Endodermal cell (in vitro differentiated cells): Measurements from ENCODE around the gene TMEM208. TPM values are rescaled to one million over a fixed set of nuclear protein-coding genes. Genes with fewer than 3 reads are reported as not detected.
A peak's percentile ranks its signal among the peaks of the same experiment; 100 is the strongest.

Experiments used
- DNase-seq: peaks from one replicate; pipeline ENCODE4 v3.0.0-alpha.2; 2017
- H3K27ac ChIP-seq: 2 replicates; pipeline ENCODE4 v1.5.1; 2013; ENCODE audit warnings: mild to moderate bottlenecking, low read depth, low read length, moderate library complexity
- H3K27me3 ChIP-seq: 2 replicates; pipeline ENCODE4 v1.6.1; 2013; ENCODE audit warnings: mild to moderate bottlenecking, low read length, moderate library complexity; ENCODE audit not compliant: insufficient read depth, control insufficient read depth, poor library complexity, severe bottlenecking
- H3K36me3 ChIP-seq: 2 replicates; pipeline ENCODE4 v1.7.0; 2013; ENCODE audit warnings: mild to moderate bottlenecking, low read length, moderate library complexity; ENCODE audit not compliant: control insufficient read depth, insufficient read depth
- H3K4me1 ChIP-seq: one replicate; pipeline ENCODE4 v1.7.0; 2013; ENCODE audit warnings: low read length; ENCODE audit not compliant: control insufficient read depth, insufficient read depth
- H3K4me3 ChIP-seq: 2 replicates; pipeline ENCODE4 v1.5.1; 2013; ENCODE audit warnings: mild to moderate bottlenecking, low read length, moderate library complexity
- H3K9ac ChIP-seq: 2 replicates; pipeline ENCODE4 v1.6.1; 2013; ENCODE audit warnings: mild to moderate bottlenecking, low read length, moderate library complexity; ENCODE audit not compliant: poor library complexity, severe bottlenecking; ENCODE audit errors: extremely low read depth
- H3K9me3 ChIP-seq: 2 replicates; pipeline ENCODE4 v1.6.1; 2013; ENCODE audit warnings: mild to moderate bottlenecking, low read length, moderate library complexity; ENCODE audit not compliant: control insufficient read depth
- H3K27ac Mint-ChIP-seq: 2 replicates; pipeline ENCODE4 v1.8.0; 2020; ENCODE audit warnings: mixed read lengths
- H3K27me3 Mint-ChIP-seq: 2 replicates; pipeline ENCODE4 v1.8.0; 2021; ENCODE audit warnings: mild to moderate bottlenecking, mixed read lengths; ENCODE audit not compliant: insufficient read depth
- H3K36me3 Mint-ChIP-seq: 2 replicates; pipeline ENCODE4 v1.8.0; 2020; ENCODE audit warnings: low read depth, mixed read lengths
- H3K4me1 Mint-ChIP-seq: 2 replicates; pipeline ENCODE4 v1.8.0; 2020; ENCODE audit warnings: mixed read lengths
- H3K4me3 Mint-ChIP-seq: 2 replicates; pipeline ENCODE4 v1.8.0; 2020; ENCODE audit warnings: mild to moderate bottlenecking, moderate library complexity, mixed read lengths
- H3K9me3 Mint-ChIP-seq: 2 replicates; pipeline ENCODE4 v1.8.0; 2020; ENCODE audit warnings: mild to moderate bottlenecking, mixed read lengths
- CTCF ChIP-seq: fragments of 200-600 bp; sonication (generic); conservative IDR thresholded peaks from 2 replicates; pipeline ENCODE4 v1.5.0; 2021; ENCODE audit warnings: antibody characterized with exemption, mild to moderate bottlenecking
- WGBS, 2 experiments: methylation state at CpG; one replicate each; pipeline versions ENCODE4 v1.1.5 to v1.1.7; 2013; ENCODE audit warnings: missing lambda C conversion rate in 2 of 2, mixed read lengths in 1 of 2; ENCODE audit not compliant: insufficient coverage in 1 of 2, insufficient read length in 1 of 2; 5-methylcytosine and 5-hydroxymethylcytosine counted together
- total RNA-seq, 2 donors: library from RNA; stranded (reverse); fragmentation: NEBNext Ultra II Directional in 1 of 2; extraction: Animal tissue kit (Norgen Biotek cat#: 25700) in 1 of 2; gene quantifications; 2 replicates in 1 of 2; 3 replicates in 1 of 2; pipeline ENCODE4 v1.2.1, GENCODE V29; 2021

TMEM208 gene
- total RNA-seq, 2 donors from 2014 or later, result 43.1 to 46.4 TPM

- WGBS, 2 experiments, result 92 to 96% methylated on average over 3 to 11 of the region's 11 CpGs
- H3K9ac ChIP-seq, result no peak overlapping the region
- no peaks in the 10 kb centered on the region for H3K4me1 ChIP-seq
- H3K9me3 ChIP-seq, result no peaks in the 10 kb centered on the region
- Mint-ChIP-seq H3K27me3 (no peaks in the 10 kb centered on the region), H3K9me3 (no peaks in the 10 kb centered on the region), H3K4me1 (peaks cover 16% of the 10 kb centered on the region), H3K36me3 (no peaks in the 10 kb centered on the region), H3K27ac (no peak overlapping the region), H3K4me3 (no peak overlapping the region)
- no peak overlapping the region for H3K4me3 ChIP-seq
- H3K36me3 ChIP-seq, result peaks cover 50% of the 10 kb centered on the region
- H3K27ac ChIP-seq, result no peak overlapping the region
- no peaks in the 10 kb centered on the region for H3K27me3 ChIP-seq
- no peak for DNase-seq
- TF ChIP-seq CTCF, result no peak
These were observed 31.4 kb downstream of the TMEM208 start for GRCh38 chr16:67258161-67258835.

GRCh38 chr16:67259705-67260104, 32.8 kb downstream of the TMEM208 start:
- H3K9me3 Mint-ChIP-seq, result no peaks in the 10 kb centered on the region

DNA sequence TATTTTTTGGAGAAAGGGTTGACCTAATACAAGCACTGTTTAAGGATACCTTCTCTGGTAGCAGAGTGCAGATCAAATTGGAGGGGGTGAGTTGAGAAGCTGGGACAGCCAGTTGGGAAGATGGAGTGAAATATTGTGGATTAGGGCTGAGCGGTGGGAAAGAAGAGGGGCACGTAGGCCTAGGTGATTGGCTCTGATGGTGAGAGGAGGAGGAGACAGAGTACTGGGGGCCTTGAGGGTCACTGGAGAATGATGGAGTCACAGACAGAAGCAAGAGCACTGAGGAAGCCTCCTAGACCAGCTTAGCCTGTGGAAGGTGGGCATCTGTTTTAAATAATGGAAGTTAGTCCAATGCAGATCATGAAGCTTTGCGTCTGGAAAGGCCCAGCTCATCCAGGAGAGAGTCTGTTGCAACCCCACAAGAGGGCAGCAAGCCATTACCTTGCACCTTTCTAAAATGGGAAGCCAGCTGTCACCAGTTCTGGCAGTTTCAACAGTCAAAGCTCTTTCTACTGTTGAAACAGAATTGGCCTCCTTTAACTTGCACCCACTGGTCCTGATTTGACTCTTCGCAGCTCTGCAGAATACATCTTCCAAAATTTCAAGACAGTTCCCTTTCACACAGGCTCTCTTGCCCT, 33.6 kb downstream of the TMEM208 start:
- Histone ChIP-seq H3K36me3 (peaks cover 49% of the 10 kb centered on the region), H3K27me3 (no peaks in the 10 kb centered on the region), H3K27ac (no peak overlapping the region), H3K4me1 (no peaks in the 10 kb centered on the region), H3K9me3 (no peaks in the 10 kb centered on the region), H3K9ac (no peak overlapping the region), H3K4me3 (no peak overlapping the region)
- peak; percentile 85 for TF ChIP-seq CTCF
- H3K36me3 Mint-ChIP-seq, result no peaks in the 10 kb centered on the region
- peaks cover 17% of the 10 kb centered on the region for H3K4me1 Mint-ChIP-seq
- WGBS, 2 experiments, result 78 to 80% methylated on average over 4 of the region's 4 CpGs
- no peaks in the 10 kb centered on the region for H3K9me3 Mint-ChIP-seq
- peaks cover 5% of the 10 kb centered on the region for H3K27me3 Mint-ChIP-seq
- peak overlapping the region; percentile 32 for H3K27ac Mint-ChIP-seq
- DNase-seq, result peak; percentile 75
- no peak overlapping the region for H3K4me3 Mint-ChIP-seq

More at GRCh38 chr16:67259705-67260104, 32.8 kb downstream of the TMEM208 start:
- H3K4me1 Mint-ChIP-seq, result peaks cover 17% of the 10 kb centered on the region
- no peak overlapping the region for H3K4me3 Mint-ChIP-seq
- Histone ChIP-seq H3K9ac (no peak overlapping the region), H3K27ac (no peak overlapping the region), H3K4me3 (no peak overlapping the region), H3K4me1 (no peaks in the 10 kb centered on the region), H3K27me3 (no peaks in the 10 kb centered on the region), H3K36me3 (peaks cover 48% of the 10 kb centered on the region), H3K9me3 (no peaks in the 10 kb centered on the region)
- H3K27me3 Mint-ChIP-seq, result no peaks in the 10 kb centered on the region
- no peak overlapping the region for H3K27ac Mint-ChIP-seq
- no peak for TF ChIP-seq CTCF
- H3K36me3 Mint-ChIP-seq, result no peaks in the 10 kb centered on the region
- no peak for DNase-seq
- WGBS, 2 experiments, result 93 to 94% methylated on average over 12 of the region's 12 CpGs
